Fibroblast of skin of right biceps (primary cell): Measurements from ENCODE around the gene ZG16.
"Not testable (repeated sequence)": the region's sequence is repeated elsewhere in the genome, so short reads cannot be mapped to it uniquely, and the experiment has no call there.

Experiments
- DNase-seq: peaks from one replicate; pipeline ENCODE4 v3.0.0-alpha.2; 2013

Gene ZG16

GRCh38 chr16:29790183-29790948, 12.3 kb downstream of the ZG16 start, which contains the start of gene KIF22:
KIF22 (plus strand) TSS chr16:29790751; CDS start chr16:29790760, 9 bp downstream.
- DNase-seq, result peak; percentile 99

GRCh38 chr16:29790949-29791844, 13.1 kb downstream of the ZG16 start:
- no peak for DNase-seq

DNA sequence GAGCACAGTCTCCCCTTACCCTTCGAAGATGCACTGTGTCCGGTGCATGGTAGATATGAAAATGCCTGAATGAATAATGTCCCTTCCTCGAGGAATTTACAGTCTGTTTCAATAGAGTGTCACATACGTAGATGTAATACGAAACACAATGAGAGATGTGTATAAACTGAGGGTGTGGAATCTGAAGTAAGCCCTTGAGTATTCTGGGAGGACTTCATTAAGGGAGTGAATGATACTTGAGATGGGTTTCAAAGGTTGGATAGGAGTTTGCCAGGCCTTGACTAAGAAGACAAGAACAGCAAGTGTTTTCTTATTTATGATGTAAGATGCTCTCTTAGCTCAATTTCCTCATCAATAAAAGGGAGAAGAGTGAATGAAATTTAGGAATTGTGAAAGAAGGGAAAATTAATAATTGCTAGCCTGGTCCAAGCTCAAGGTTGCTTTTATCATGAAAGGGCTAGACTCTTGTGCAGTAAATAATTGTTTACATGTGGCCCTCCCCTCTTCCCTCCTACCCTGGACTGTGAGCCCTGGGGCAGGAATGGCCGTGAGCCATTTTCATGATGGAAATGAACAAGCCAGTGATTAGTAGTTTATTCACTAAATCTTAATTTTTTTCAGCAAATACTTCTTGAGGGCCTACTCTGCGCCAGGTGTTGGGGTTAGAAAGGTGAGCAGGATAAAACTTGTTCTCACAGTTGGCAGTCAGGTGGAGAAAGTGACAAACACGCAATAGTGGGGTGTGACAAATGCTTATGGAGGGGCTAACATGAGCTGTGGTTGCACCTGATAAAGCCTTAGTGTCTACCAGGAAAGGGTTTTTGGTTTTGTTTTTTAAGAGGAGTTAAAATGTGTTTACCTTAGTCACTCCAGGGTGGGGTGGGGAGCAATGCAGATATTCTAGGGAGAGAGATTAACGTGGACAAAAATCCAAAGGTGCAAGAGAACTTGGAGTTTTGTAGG, 14.1 kb downstream of the ZG16 start:
- no peak for DNase-seq

GRCh38 chr16:29793153-29793552, 15.1 kb downstream of the ZG16 start:
- not testable (repeated sequence) for DNase-seq

- DNase-seq, result no peak
These were observed 16.2 kb downstream of the ZG16 start for GRCh38 chr16:29794231-29794710.

- no peak for DNase-seq
These were observed 24.4 kb downstream of the ZG16 start for GRCh38 chr16:29802416-29802935.

- DNase-seq, result no peak
These were observed 26.0 kb downstream of the ZG16 start for GRCh38 chr16:29804020-29804419.

DNA sequence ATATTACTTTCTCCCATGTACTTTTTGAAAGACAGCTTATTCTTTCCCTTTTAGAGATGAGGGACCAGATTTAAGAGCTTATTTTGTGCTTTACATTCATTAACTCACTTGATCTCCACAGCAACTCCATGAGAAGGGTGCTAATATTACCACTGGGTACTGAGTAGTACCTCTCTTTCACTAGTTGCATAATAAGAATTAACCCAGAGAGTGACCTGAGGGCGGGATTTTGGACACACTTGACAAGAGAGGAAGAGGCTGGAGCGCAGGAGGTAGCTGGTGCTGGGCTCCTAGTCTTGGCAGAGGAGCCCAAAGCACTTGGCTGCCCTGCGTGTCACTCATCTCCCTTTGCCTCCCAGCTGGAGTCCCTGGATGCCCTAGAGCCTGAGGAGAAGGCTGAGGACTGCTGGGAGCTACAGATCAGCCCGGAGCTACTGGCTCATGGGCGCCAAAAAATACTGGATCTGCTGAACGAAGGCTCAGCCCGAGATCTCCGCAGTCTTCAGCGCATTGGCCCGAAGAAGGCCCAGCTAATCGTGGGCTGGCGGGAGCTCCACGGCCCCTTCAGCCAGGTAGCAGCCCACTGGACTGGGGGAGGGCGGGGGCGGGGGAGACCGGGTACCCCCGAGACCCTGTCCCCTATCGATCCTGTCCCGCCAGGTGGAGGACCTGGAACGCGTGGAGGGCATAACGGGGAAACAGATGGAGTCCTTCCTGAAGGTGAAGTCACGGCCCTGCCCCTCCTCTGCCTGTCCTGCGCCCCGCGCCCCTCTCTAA, 26.6 kb downstream of the ZG16 start:
- DNase-seq, result no peak

DNA sequence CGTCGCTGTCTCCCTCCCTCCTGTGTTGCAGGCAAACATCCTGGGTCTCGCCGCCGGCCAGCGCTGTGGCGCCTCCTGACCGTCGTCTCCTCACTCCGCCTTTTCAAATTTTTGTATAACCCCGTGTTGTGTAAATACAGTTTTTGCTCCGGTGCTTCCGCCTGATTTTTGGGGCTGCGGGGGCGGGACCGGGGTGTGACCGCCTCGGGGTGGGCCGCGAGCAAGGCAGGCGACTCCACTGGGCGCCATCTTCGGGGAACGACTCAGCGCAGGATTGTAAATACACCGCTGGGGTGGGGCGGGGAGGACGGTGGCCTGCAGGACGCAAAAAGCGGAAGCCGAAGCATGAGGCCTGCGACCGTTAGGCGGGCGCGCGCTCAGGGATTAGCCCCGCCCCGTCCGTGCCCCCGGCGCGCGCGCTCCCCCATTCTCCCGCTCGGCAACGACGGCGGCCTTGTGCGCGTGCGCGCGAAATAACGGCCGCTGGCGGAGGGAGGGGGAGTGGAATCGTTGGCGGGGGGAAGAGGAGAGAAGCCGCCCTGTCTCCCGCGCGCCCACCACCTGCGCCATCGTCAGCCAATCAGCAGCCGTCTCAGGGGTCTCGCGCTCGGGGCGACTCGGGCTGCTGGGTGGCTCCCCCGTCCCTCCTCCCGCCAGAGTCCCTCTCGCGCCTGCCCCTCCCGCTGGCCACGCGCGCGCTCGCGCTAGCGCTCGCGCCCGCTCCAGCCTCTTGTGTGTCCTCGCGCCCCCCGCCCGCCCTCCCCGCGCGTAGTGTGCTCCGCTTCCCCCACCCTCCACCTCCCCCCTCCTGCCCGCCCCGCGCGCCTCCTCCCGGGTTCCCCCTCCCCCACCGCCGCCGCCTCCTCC, 27.4 kb downstream of the ZG16 start:
- DNase-seq, result peak; percentile 98

GRCh38 chr16:29806099-29806579, 28.1 kb downstream of the ZG16 start, which contains the start of gene MAZ:
MAZ (plus strand) TSS chr16:29806529; CDS start chr16:29806702, 173 bp downstream.
- no peak for DNase-seq

DNA sequence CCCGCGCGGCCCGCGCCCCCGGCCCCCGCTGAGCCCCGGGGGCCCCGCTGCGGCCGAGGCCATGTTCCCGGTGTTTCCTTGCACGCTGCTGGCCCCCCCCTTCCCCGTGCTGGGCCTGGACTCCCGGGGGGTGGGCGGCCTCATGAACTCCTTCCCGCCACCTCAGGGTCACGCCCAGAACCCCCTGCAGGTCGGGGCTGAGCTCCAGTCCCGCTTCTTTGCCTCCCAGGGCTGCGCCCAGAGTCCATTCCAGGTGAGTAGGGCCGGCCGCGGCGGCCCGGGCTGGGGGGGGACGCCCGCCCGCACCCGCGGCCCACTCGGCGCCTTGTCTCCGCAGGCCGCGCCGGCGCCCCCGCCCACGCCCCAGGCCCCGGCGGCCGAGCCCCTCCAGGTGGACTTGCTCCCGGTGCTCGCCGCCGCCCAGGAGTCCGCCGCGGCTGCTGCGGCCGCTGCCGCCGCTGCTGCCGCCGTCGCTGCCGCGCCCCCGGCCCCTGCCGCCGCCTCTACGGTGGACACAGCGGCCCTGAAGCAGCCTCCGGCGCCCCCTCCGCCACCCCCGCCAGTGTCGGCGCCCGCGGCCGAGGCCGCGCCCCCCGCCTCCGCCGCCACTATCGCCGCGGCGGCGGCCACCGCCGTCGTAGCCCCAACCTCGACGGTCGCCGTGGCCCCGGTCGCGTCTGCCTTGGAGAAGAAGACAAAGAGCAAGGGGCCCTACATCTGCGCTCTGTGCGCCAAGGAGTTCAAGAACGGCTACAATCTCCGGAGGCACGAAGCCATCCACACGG, 28.8 kb downstream of the ZG16 start:
- DNase-seq, result peak; percentile 71

DNA sequence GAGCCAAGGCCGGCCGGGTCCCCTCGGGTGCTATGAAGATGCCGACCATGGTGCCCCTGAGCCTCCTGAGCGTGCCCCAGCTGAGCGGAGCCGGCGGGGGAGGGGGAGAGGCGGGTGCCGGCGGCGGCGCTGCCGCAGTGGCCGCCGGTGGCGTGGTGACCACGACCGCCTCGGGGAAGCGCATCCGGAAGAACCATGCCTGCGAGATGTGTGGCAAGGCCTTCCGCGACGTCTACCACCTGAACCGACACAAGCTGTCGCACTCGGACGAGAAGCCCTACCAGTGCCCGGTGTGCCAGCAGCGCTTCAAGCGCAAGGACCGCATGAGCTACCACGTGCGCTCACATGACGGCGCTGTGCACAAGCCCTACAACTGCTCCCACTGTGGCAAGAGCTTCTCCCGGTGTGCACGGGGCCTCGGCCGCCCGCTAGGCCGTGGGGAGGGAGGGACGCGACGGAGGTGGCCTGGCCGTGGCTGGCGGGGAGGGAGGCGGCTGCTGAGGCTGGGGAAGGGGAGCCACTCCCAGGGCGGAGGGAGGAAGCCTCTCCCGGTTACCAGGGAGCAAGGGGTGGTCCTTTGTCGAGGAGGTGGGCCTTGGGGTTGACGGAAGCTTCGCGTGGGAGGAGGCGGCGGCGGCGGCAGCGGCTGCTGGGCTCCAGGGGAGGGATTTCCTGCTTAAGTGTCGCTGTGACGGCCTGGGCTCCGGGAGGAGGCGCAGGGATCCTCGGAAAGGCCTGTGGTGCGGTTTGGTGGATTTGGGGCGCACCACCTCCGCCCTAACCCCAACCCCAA, 29.6 kb downstream of the ZG16 start:
- DNase-seq, result peak; percentile 95

DNA sequence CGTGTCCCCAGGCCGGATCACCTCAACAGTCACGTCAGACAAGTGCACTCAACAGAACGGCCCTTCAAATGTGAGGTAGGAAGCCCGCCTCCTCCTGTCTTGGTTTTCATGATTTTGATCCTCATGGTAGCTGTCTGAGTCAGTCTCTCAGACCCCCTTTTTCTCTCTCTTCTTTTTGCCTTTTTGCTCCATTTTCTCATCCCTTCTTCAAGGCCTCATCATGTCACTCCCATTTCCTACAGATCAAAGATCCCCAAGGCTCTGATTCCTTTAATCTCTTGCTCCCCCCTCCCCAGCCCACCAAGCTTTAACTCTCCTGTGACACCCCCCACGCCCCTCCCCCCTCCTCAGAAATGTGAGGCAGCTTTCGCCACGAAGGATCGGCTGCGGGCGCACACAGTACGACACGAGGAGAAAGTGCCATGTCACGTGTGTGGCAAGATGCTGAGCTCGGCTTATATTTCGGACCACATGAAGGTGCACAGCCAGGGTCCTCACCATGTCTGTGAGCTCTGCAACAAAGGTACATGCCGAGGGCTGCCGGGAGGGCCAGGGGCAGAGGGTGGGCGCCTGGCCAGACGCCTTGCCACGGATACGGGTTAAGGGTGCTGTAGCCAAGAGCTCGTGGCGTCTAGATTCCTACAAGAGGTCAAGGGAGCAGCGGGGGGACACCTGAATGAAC, 30.3 kb downstream of the ZG16 start:
- no peak for DNase-seq

GRCh38 chr16:29809031-29809747, 31.1 kb downstream of the ZG16 start:
- no peak for DNase-seq

GRCh38 chr16:29809850-29810698, 32.0 kb downstream of the ZG16 start:
- peak; percentile 31 for DNase-seq

GRCh38 chr16:29810699-29811169, 32.7 kb downstream of the ZG16 start:
- DNase-seq, result no peak
